HEK293 (cell line): ENCODE results near the gene WASF2.

Source experiments
- CTCF ChIA-PET: fragments of 350-600 bp; formaldehyde crosslinking; extraction: SDS; loops from one replicate; lab custom pipeline; 2021; ENCODE audit warnings: antibody characterized with exemption; lab: Yijun Ruan, JAX
- POLR2A ChIA-PET: fragments of 300-600 bp; formaldehyde crosslinking; extraction: SDS; loops from one replicate; lab custom pipeline; 2020; ENCODE audit warnings: antibody characterized with exemption, inconsistent platforms; lab: Yijun Ruan, JAX
- H3K27ac ChIP-seq: fragments of 200-500 bp; sonication (Bioruptor generic); 2 replicates; pipeline ENCODE4 v1.5.1; 2014; ENCODE audit warnings: low read depth, low read length, control low read depth, inconsistent platforms; ENCODE audit errors: extremely low read depth
- H3K36me3 ChIP-seq, 2 experiments: fragments of 200-500 bp in 1 of 2; sonication (Bioruptor generic) in 1 of 2; 1 replicate in 1 of 2; 2 replicates in 1 of 2; pipeline ENCODE4 v1.5.1; 2014 to 2017; ENCODE audit warnings: inconsistent platforms in 2 of 2, low read length in 2 of 2; ENCODE audit not compliant: control insufficient read depth in 2 of 2, insufficient read depth in 1 of 2
- H3K4me1 ChIP-seq: fragments of 200-500 bp; sonication (Bioruptor generic); 2 replicates; pipeline ENCODE4 v1.5.1; 2014; ENCODE audit warnings: mild to moderate bottlenecking, low read length, inconsistent platforms; ENCODE audit not compliant: control insufficient read depth, insufficient read depth
- H3K4me3 ChIP-seq: 2 replicates; pipeline ENCODE4 v1.5.1; 2011; ENCODE audit warnings: low read depth, mild to moderate bottlenecking, control low read depth, low read length, moderate library complexity
- H3K9me3 ChIP-seq: fragments of 200-500 bp; sonication (Bioruptor generic); 2 replicates; pipeline ENCODE4 v1.5.1; 2014; ENCODE audit warnings: low read depth, low read length, inconsistent platforms; ENCODE audit not compliant: control insufficient read depth, insufficient read depth
- SCRT2 ChIP-seq: fragments of 450-650 bp; formaldehyde crosslinking; IDR thresholded peaks from 2 replicates; pipeline ENCODE4 v1.5.1; 2016; ENCODE audit warnings: missing biosample characterization, missing genetic modification characterization
- ZBTB1 ChIP-seq: fragments of 450-650 bp; formaldehyde crosslinking; IDR thresholded peaks from 2 replicates; pipeline ENCODE4 v1.5.1; 2016; ENCODE audit warnings: missing biosample characterization, missing genetic modification characterization
- ZBTB17 ChIP-seq: fragments of 450-650 bp; formaldehyde crosslinking; IDR thresholded peaks from 2 replicates; pipeline ENCODE4 v1.5.1; 2016; ENCODE audit warnings: missing biosample characterization, missing genetic modification characterization
- ZBTB48 ChIP-seq: fragments of 450-650 bp; formaldehyde crosslinking; IDR thresholded peaks from 2 replicates; pipeline ENCODE4 v1.5.1; 2016; ENCODE audit warnings: missing biosample characterization, missing genetic modification characterization
- ZFHX2 ChIP-seq: fragments of 450-650 bp; formaldehyde crosslinking; conservative IDR thresholded peaks from 2 replicates; pipeline ENCODE4 v1.5.1; 2016; ENCODE audit warnings: missing biosample characterization, missing genetic modification characterization
- ZFP3 ChIP-seq: fragments of 450-650 bp; formaldehyde crosslinking; IDR thresholded peaks from 2 replicates; pipeline ENCODE4 v1.5.1; 2016; ENCODE audit warnings: low read depth, missing biosample characterization, missing genetic modification characterization
- ZNF10 ChIP-seq: fragments of 450-650 bp; formaldehyde crosslinking; IDR thresholded peaks from 2 replicates; pipeline ENCODE4 v1.5.1; 2017; ENCODE audit warnings: missing biosample characterization, missing genetic modification characterization
- ZNF121 ChIP-seq: fragments of 450-650 bp; formaldehyde crosslinking; IDR thresholded peaks from 2 replicates; pipeline ENCODE4 v1.5.1; 2016; ENCODE audit warnings: missing biosample characterization, missing genetic modification characterization
- ZNF146 ChIP-seq: fragments of 450-650 bp; formaldehyde crosslinking; IDR thresholded peaks from 2 replicates; pipeline ENCODE4 v1.5.1; 2016; ENCODE audit warnings: missing biosample characterization, missing genetic modification characterization
- ZNF350 ChIP-seq: fragments of 450-650 bp; formaldehyde crosslinking; IDR thresholded peaks from 2 replicates; pipeline ENCODE4 v1.5.0; 2017; ENCODE audit warnings: missing biosample characterization, mild to moderate bottlenecking, missing genetic modification characterization
- ZNF48 ChIP-seq: fragments of 450-650 bp; formaldehyde crosslinking; IDR thresholded peaks from 2 replicates; pipeline ENCODE4 v1.5.1; 2016; ENCODE audit warnings: missing biosample characterization, missing genetic modification characterization
- ZNF488 ChIP-seq: fragments of 450-650 bp; formaldehyde crosslinking; IDR thresholded peaks from 2 replicates; pipeline ENCODE4 v1.5.1; 2016; ENCODE audit warnings: missing biosample characterization, missing genetic modification characterization
- ZNF596 ChIP-seq: fragments of 450-650 bp; IDR thresholded peaks from 2 replicates; pipeline ENCODE4 v1.5.0; 2018; ENCODE audit warnings: missing biosample characterization, mild to moderate bottlenecking, missing genetic modification characterization, moderate library complexity
- ZNF692 ChIP-seq: fragments of 450-650 bp; formaldehyde crosslinking; IDR thresholded peaks from 2 replicates; pipeline ENCODE4 v1.5.1; 2016; ENCODE audit warnings: missing biosample characterization, missing genetic modification characterization
- ZNF707 ChIP-seq: fragments of 450-650 bp; formaldehyde crosslinking; IDR thresholded peaks from 2 replicates; pipeline ENCODE4 v1.5.1; 2016; ENCODE audit warnings: missing biosample characterization, missing genetic modification characterization
- ZNF837 ChIP-seq: fragments of 450-650 bp; formaldehyde crosslinking; IDR thresholded peaks from 2 replicates; pipeline ENCODE4 v1.5.1; 2016; ENCODE audit warnings: missing biosample characterization, missing genetic modification characterization
- TF ChIP-seq, protein P1 (sequence below): fragments of 450-650 bp; formaldehyde crosslinking; IDR thresholded peaks from 2 replicates; pipeline ENCODE4 v1.5.1; 2017; ENCODE audit warnings: missing biosample characterization, missing genetic modification characterization
- TF ChIP-seq, protein P2 (sequence below): fragments of 450-650 bp; formaldehyde crosslinking; IDR thresholded peaks from 2 replicates; pipeline ENCODE4 v1.5.1; 2017; ENCODE audit warnings: missing biosample characterization, missing genetic modification characterization
- TF ChIP-seq, protein P3 (sequence below): fragments of 450-650 bp; formaldehyde crosslinking; IDR thresholded peaks from 2 replicates; pipeline ENCODE4 v1.5.1; 2016; ENCODE audit warnings: missing biosample characterization, missing genetic modification characterization

Gene WASF2

GRCh38 chr1:27455139-27455811 lies 34.7 kb downstream of the WASF2 start:
- POLR2A ChIA-PET: interaction anchor here (0.6 kb wide), 1 partner anchor 43 kb away, joined by 3 read pairs; no protein-coding TSS in a partner anchor
- no peak overlapping the region for H3K27ac ChIP-seq
- CTCF ChIA-PET: interaction anchor here (0.7 kb wide), 1 partner anchor 175 kb away, joined by 4 read pairs; no protein-coding TSS in a partner anchor

DNA sequence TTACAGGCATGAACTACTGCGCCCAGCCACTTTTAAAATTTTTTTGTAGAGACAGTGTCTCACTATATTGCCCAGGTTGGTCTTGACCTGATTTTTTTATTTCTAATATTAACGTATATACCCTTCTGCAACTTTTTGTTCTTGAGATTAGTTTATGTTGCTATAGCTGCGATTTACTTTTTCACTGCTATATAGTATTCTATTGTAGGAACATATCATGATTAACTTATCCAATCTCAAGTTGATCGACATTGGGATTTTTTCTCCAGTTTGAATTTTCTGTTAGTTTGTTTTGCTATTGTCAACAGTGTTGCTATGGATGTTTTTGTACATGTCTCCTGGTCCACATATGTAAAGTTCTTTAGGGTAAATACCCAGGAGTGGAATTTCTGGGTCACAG lies 35.4 kb downstream of the WASF2 start:
- no peak overlapping the region for H3K27ac ChIP-seq
- H3K9me3 ChIP-seq: no peaks in the 10 kb centered on the region
- no peaks in the 10 kb centered on the region; a peak in 1 of 3 replicates for H3K36me3 ChIP-seq
- no peak overlapping the region for H3K4me3 ChIP-seq
- POLR2A ChIA-PET: no interaction called here
- CTCF ChIA-PET: no interaction called here
- TF ChIP-seq ZNF48 (tag by site-specific recombination) (no peak), ZNF146 (peak; percentile 91), ZNF121 (0 out of 2 replicates have a peak, but pooled peaks have one; percentile 27), ZNF350 (tag by site-specific recombination) (no peak)
- H3K4me1 ChIP-seq: no peaks in the 10 kb centered on the region

More at GRCh38 chr1:27455139-27455811, 34.7 kb downstream of the WASF2 start:
- TF ChIP-seq ZFP3 (tag by site-specific recombination) (no peak), ZNF837 (tag by site-specific recombination) (no peak), ZBTB17 (no peak), ZNF10 (tag by site-specific recombination) (no peak), ZNF707 (tag by site-specific recombination) (no peak), ZNF488 (tag by site-specific recombination) (no peak), SCRT2 (tag by site-specific recombination) (no peak), ZNF596 (tag by site-specific recombination) (no peak), ZBTB1 (tag by site-specific recombination) (no peak), ZFHX2 (tag by site-specific recombination) (no peak), ZBTB48 (tag by site-specific recombination) (no peak), ZNF692 (tag by site-specific recombination) (no peak)
- TF ChIP-seq, protein P1, sequence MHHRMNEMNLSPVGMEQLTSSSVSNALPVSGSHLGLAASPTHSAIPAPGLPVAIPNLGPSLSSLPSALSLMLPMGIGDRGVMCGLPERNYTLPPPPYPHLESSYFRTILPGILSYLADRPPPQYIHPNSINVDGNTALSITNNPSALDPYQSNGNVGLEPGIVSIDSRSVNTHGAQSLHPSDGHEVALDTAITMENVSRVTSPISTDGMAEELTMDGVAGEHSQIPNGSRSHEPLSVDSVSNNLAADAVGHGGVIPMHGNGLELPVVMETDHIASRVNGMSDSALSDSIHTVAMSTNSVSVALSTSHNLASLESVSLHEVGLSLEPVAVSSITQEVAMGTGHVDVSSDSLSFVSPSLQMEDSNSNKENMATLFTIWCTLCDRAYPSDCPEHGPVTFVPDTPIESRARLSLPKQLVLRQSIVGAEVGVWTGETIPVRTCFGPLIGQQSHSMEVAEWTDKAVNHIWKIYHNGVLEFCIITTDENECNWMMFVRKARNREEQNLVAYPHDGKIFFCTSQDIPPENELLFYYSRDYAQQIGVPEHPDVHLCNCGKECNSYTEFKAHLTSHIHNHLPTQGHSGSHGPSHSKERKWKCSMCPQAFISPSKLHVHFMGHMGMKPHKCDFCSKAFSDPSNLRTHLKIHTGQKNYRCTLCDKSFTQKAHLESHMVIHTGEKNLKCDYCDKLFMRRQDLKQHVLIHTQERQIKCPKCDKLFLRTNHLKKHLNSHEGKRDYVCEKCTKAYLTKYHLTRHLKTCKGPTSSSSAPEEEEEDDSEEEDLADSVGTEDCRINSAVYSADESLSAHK (tag by site-specific recombination): no peak
- TF ChIP-seq, protein P2, sequence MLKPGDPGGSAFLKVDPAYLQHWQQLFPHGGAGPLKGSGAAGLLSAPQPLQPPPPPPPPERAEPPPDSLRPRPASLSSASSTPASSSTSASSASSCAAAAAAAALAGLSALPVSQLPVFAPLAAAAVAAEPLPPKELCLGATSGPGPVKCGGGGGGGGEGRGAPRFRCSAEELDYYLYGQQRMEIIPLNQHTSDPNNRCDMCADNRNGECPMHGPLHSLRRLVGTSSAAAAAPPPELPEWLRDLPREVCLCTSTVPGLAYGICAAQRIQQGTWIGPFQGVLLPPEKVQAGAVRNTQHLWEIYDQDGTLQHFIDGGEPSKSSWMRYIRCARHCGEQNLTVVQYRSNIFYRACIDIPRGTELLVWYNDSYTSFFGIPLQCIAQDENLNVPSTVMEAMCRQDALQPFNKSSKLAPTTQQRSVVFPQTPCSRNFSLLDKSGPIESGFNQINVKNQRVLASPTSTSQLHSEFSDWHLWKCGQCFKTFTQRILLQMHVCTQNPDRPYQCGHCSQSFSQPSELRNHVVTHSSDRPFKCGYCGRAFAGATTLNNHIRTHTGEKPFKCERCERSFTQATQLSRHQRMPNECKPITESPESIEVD (tag by site-specific recombination): no peak
- TF ChIP-seq, protein P3, sequence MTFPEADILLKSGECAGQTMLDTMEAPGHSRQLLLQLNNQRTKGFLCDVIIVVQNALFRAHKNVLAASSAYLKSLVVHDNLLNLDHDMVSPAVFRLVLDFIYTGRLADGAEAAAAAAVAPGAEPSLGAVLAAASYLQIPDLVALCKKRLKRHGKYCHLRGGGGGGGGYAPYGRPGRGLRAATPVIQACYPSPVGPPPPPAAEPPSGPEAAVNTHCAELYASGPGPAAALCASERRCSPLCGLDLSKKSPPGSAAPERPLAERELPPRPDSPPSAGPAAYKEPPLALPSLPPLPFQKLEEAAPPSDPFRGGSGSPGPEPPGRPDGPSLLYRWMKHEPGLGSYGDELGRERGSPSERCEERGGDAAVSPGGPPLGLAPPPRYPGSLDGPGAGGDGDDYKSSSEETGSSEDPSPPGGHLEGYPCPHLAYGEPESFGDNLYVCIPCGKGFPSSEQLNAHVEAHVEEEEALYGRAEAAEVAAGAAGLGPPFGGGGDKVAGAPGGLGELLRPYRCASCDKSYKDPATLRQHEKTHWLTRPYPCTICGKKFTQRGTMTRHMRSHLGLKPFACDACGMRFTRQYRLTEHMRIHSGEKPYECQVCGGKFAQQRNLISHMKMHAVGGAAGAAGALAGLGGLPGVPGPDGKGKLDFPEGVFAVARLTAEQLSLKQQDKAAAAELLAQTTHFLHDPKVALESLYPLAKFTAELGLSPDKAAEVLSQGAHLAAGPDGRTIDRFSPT (tag by site-specific recombination): no peak
- no peaks in the 10 kb centered on the region for H3K4me1 ChIP-seq
- no peak overlapping the region for H3K4me3 ChIP-seq
- no peaks in the 10 kb centered on the region for H3K9me3 ChIP-seq
- H3K36me3 ChIP-seq: no peaks in the 10 kb centered on the region; a peak in 1 of 3 replicates
